ENCODE data around the gene SYCP2L.

GRCh38 chr6:11012295-11012754, 125.5 kb downstream of the SYCP2L start:
- TF ChIP-seq EZH2 (IDR thresholded peaks at IDR 0.05; ENCODE audit: low read depth, unreplicated experiment) (no peak), CTCF (conservative IDR thresholded peaks at IDR 0.05; ENCODE audit: low read depth in 2 of 2) (no peak), REST (IDR thresholded peaks at IDR 0.05; ENCODE audit: unreplicated experiment) (no peak), POLR2AphosphoS5 (IDR thresholded peaks at IDR 0.05; ENCODE audit: low read depth) (no peak), STAT1 (IDR thresholded peaks at IDR 0.05; ENCODE audit: unreplicated experiment) (no peak), EZH2phosphoT487 (IDR thresholded peaks at IDR 0.05; ENCODE audit: unreplicated experiment) (no peak), ZNF331 (CRISPR knock-in tag; IDR thresholded peaks at IDR 0.05; ENCODE audit: low read depth) (no peak), CREB1 (CRISPR knock-in tag; IDR thresholded peaks at IDR 0.05; ENCODE audit: low read depth) (no peak), ETS1 (IDR thresholded peaks at IDR 0.05) (no peak), JUNB (IDR thresholded peaks at IDR 0.05; ENCODE audit: unreplicated experiment) (no peak), NANOG (IDR thresholded peaks at IDR 0.05; ENCODE audit: borderline replicate concordance) (no peak)
